Sigmoid colon (tissue), 7 donors: ENCODE data around the gene SPRED2. TPM values are rescaled to one million over a fixed set of nuclear protein-coding genes. Genes with fewer than 3 reads are reported as not detected.

Experiments used
- DNase-seq: peaks from one replicate; pipeline ENCODE4 v3.0.0-alpha.2; 2019
- H3K27ac ChIP-seq, 4 donors: fragments of 200-600 bp; sonication (generic); one replicate each; pipeline ENCODE4 v1.5.1; 2016 to 2019; ENCODE audit warnings: mild to moderate bottlenecking in 1 of 4
- H3K27me3 ChIP-seq, 3 donors: fragments of 200-600 bp; sonication (generic); one replicate each; pipeline ENCODE4 v1.5.1; 2019; ENCODE audit warnings: mild to moderate bottlenecking in 1 of 3
- H3K36me3 ChIP-seq, 4 donors: fragments of 200-600 bp; sonication (generic); one replicate each; pipeline ENCODE4 v1.5.1; 2016 to 2019
- H3K4me1 ChIP-seq, 4 donors: fragments of 200-600 bp; sonication (generic); one replicate each; pipeline ENCODE4 v1.5.1; 2017 to 2019
- H3K4me3 ChIP-seq, 4 donors: fragments of 200-600 bp; sonication (generic); one replicate each; pipeline ENCODE4 v1.5.1; 2017 to 2019; ENCODE audit warnings: mild to moderate bottlenecking in 2 of 4, moderate library complexity in 1 of 4
- H3K9me3 ChIP-seq, 4 donors: fragments of 200-600 bp in 3 of 4; sonication (generic) in 3 of 4; one replicate each; pipeline versions ENCODE4 v1.5.1 to v1.6.1; 2013 to 2019
- CTCF ChIP-seq, 4 experiments: fragments of 450-650 bp in 3 of 4; fragments of 200-600 bp in 1 of 4; IDR thresholded peaks; one replicate each; pipeline ENCODE4 v1.5.1; 2016 to 2019; ENCODE audit warnings: antibody characterized with exemption in 4 of 4, mild to moderate bottlenecking in 3 of 4, moderate library complexity in 2 of 4
- EP300 ChIP-seq, 4 donors: sonication (generic); formaldehyde crosslinking; IDR thresholded peaks; one replicate each; pipeline ENCODE4 v1.6.1; 2017; ENCODE audit warnings: antibody characterized with exemption in 4 of 4
- POLR2A ChIP-seq, 2 donors: fragments of 450-650 bp; IDR thresholded peaks; one replicate each; pipeline ENCODE4 v1.6.1; 2016; ENCODE audit warnings: antibody characterized with exemption in 2 of 2, mild to moderate bottlenecking in 2 of 2, moderate library complexity in 2 of 2
- POLR2AphosphoS5 ChIP-seq, 4 donors: sonication (generic); formaldehyde crosslinking; IDR thresholded peaks; one replicate each; pipeline ENCODE4 v1.6.1; 2017; ENCODE audit warnings: antibody characterized with exemption in 4 of 4
- WGBS, 2 donors: extraction: QIAGEN DNeasy Blood & Tissue Kit; methylation state at CpG; one replicate each; pipeline ENCODE4 v1.1.7; 2013; 5-methylcytosine and 5-hydroxymethylcytosine counted together
- intact Hi-C: fragments of 100-400 bp; cut with DNase I; formaldehyde crosslinking; loops from one replicate; pipeline ENCODE4 v1.15.1; 2023
- polyA plus RNA-seq, 3 donors: library from polyadenylated mRNA; stranded (reverse); fragments of 200-250 nt; gene quantifications; one replicate each; pipeline ENCODE4 v1.2.3, GENCODE V29; 2013
- total RNA-seq, 4 donors: library from RNA; depleted of rRNA; stranded (reverse); fragments of >200 nt; gene quantifications; one replicate each; pipeline ENCODE4 v1.1.0, GENCODE V29; 2016
- donor health status: healthy with polysubstance abuse.
- donor health status: Bipolar disorder and iron deficiency.
- donor health status: healthy.

The SPRED2 gene
- total and polyA plus RNA-seq, 7 donors, result 6.1 to 31.2 (median 13.0) TPM

- no peaks in the 10 kb centered on the region for H3K27me3 ChIP-seq
- no peak overlapping the region for H3K4me3 ChIP-seq
- TF ChIP-seq CTCF (IDR thresholded peaks at IDR 0.05), result no peak
- TF ChIP-seq POLR2AphosphoS5 (IDR thresholded peaks at IDR 0.05), result no peak
- no peak for TF ChIP-seq POLR2A (IDR thresholded peaks at IDR 0.05)
- TF ChIP-seq EP300 (IDR thresholded peaks at IDR 0.05), result no peak
- intact Hi-C loops, result no loop called here
- WGBS, 2 donors, result 32 to 64% methylated on average over 5 of the region's 5 CpGs
- H3K27ac ChIP-seq, result no peak overlapping the region
- H3K9me3 ChIP-seq, result no peaks in the 10 kb centered on the region
- no peak for DNase-seq
- H3K4me1 ChIP-seq, result peaks cover 0 to 24% (median 15%) of the 10 kb centered on the region in 4 donors
- no peaks in the 10 kb centered on the region for H3K36me3 ChIP-seq
These were observed 78.5 kb downstream of the SPRED2 start for GRCh38 chr2:65353927-65354326.

- H3K4me1 ChIP-seq, result peaks cover 0 to 18% (median 14%) of the 10 kb centered on the region in 4 donors
- 93 to 94% methylated on average over 4 of the region's 4 CpGs for WGBS, 2 donors
- TF ChIP-seq POLR2AphosphoS5 (IDR thresholded peaks at IDR 0.05), result no peak
- TF ChIP-seq POLR2A (IDR thresholded peaks at IDR 0.05), result no peak
- no peak for TF ChIP-seq CTCF (IDR thresholded peaks at IDR 0.05)
- TF ChIP-seq EP300 (IDR thresholded peaks at IDR 0.05), result no peak
These were observed 79.4 kb downstream of the SPRED2 start for GRCh38 chr2:65353046-65353445.

GRCh38 chr2:65351948-65352595, 80.3 kb downstream of the SPRED2 start:
- no peak for DNase-seq
- no peaks in the 10 kb centered on the region for H3K27me3 ChIP-seq
- peaks cover 0 to 18% (median 14%) of the 10 kb centered on the region in 4 donors for H3K4me1 ChIP-seq
- no peaks in the 10 kb centered on the region for H3K9me3 ChIP-seq
- peak overlapping the region in 1 of 4 donors; percentile 13 for H3K27ac ChIP-seq
- WGBS, 2 donors, result 87 to 89% methylated on average over 9 of the region's 9 CpGs
- no peaks in the 10 kb centered on the region for H3K36me3 ChIP-seq
- H3K4me3 ChIP-seq, result no peak overlapping the region
- TF ChIP-seq POLR2A (IDR thresholded peaks at IDR 0.05) (no peak), CTCF (IDR thresholded peaks at IDR 0.05) (no peak), EP300 (IDR thresholded peaks at IDR 0.05) (no peak), POLR2AphosphoS5 (IDR thresholded peaks at IDR 0.05) (no peak)
- intact Hi-C loops, result no loop called here

More at GRCh38 chr2:65353046-65353445, 79.4 kb downstream of the SPRED2 start:
- H3K36me3 ChIP-seq, result no peaks in the 10 kb centered on the region
- DNase-seq, result no peak
- H3K27me3 ChIP-seq, result no peaks in the 10 kb centered on the region
- H3K27ac ChIP-seq, result no peak overlapping the region
- no peaks in the 10 kb centered on the region for H3K9me3 ChIP-seq
- intact Hi-C loops, result no loop called here
- H3K4me3 ChIP-seq, result no peak overlapping the region

GRCh38 chr2:65351234-65351947, 81.0 kb downstream of the SPRED2 start:
- H3K4me1 ChIP-seq, result peaks cover 0 to 18% (median 14%) of the 10 kb centered on the region in 4 donors
- TF ChIP-seq EP300 (IDR thresholded peaks at IDR 0.05) (no peak), POLR2A (IDR thresholded peaks at IDR 0.05) (no peak), CTCF (IDR thresholded peaks at IDR 0.05) (no peak), POLR2AphosphoS5 (IDR thresholded peaks at IDR 0.05) (no peak)
- no peaks in the 10 kb centered on the region for H3K36me3 ChIP-seq
- WGBS, 2 donors, result 58 to 74% methylated on average over 10 of the region's 10 CpGs
- no peaks in the 10 kb centered on the region for H3K9me3 ChIP-seq
- DNase-seq, result no peak
- peak overlapping the region in 1 of 4 donors; percentile 13 for H3K27ac ChIP-seq
- intact Hi-C loops, result no loop called here
- H3K27me3 ChIP-seq, result no peaks in the 10 kb centered on the region
- no peak overlapping the region for H3K4me3 ChIP-seq
